SU-DHL-6 (cell line): ENCODE results near the gene C1QTNF5.

ENCODE experiments used
- H2AFZ ChIP-seq: fragments of 200-600 bp; sonication (generic); 2 replicates; pipeline ENCODE4 v1.6.1; 2014; ENCODE audit warnings: low read depth, mild to moderate bottlenecking, moderate library complexity, mixed read lengths, antibody characterized with exemption, low read length; ENCODE audit not compliant: severe bottlenecking
- H3F3A ChIP-seq: fragments of 200-600 bp; shearing (Covaris generic); 2 replicates; pipeline ENCODE4 v1.6.0; 2016; ENCODE audit warnings: antibody characterized with exemption, mild to moderate bottlenecking; ENCODE audit not compliant: insufficient read depth
- H3K27ac ChIP-seq: fragments of 200-600 bp; sonication (generic); 2 replicates; pipeline ENCODE4 v1.5.1; 2016; ENCODE audit warnings: low read depth, mild to moderate bottlenecking, low read length, moderate library complexity, mixed read lengths
- H3K27me3 ChIP-seq: fragments of 200-600 bp; sonication (generic), shearing (Covaris generic); 2 replicates; pipeline ENCODE4 v1.6.0; 2014; ENCODE audit warnings: mild to moderate bottlenecking, low read length
- H3K36me3 ChIP-seq: fragments of 200-600 bp; sonication (generic); 2 replicates; pipeline ENCODE4 v1.6.1; 2014; ENCODE audit warnings: mild to moderate bottlenecking, low read length, mixed read lengths
- H3K4me2 ChIP-seq: fragments of 300-600, 200-600 bp; shearing (Covaris generic), sonication (generic); 2 replicates; pipeline ENCODE4 v1.6.0; 2014; ENCODE audit warnings: low read length, low read depth, mild to moderate bottlenecking; ENCODE audit not compliant: poor library complexity, severe bottlenecking
- H3K4me3 ChIP-seq: fragments of 200-600 bp; sonication (generic); 2 replicates; pipeline ENCODE4 v1.5.1; 2014; ENCODE audit warnings: antibody characterized with exemption, low read length, mild to moderate bottlenecking, mixed read lengths; ENCODE audit not compliant: insufficient read depth, poor library complexity, severe bottlenecking
- H3K79me2 ChIP-seq: fragments of 200-600 bp; sonication (generic); 2 replicates; pipeline ENCODE4 v1.6.1; 2014; ENCODE audit warnings: mild to moderate bottlenecking, low read length, moderate library complexity; ENCODE audit not compliant: insufficient read depth
- H3K9ac ChIP-seq: fragments of 200-600 bp; sonication (generic); 2 replicates; pipeline ENCODE4 v1.7.0; 2014; ENCODE audit warnings: mild to moderate bottlenecking, low read length
- H3K9me2 ChIP-seq: fragments of 200-600 bp; sonication (generic); replicated peaks from 2 replicates; pipeline ENCODE4 v1.6.1; 2014; ENCODE audit warnings: low read length; ENCODE audit not compliant: insufficient read depth
- H3K9me3 ChIP-seq: fragments of 200-600 bp; sonication (generic); 2 replicates; pipeline ENCODE4 v1.6.1; 2014; ENCODE audit warnings: low read length, mixed read lengths; ENCODE audit not compliant: insufficient read depth
- H4K20me1 ChIP-seq: fragments of 200-600 bp; sonication (generic); 2 replicates; pipeline ENCODE4 v1.6.1; 2014; ENCODE audit warnings: low read depth, mild to moderate bottlenecking, antibody characterized with exemption, low read length, moderate library complexity, mixed read lengths
- EZH2phosphoT487 ChIP-seq: fragments of 200-600 bp; sonication (generic), shearing (Covaris generic); conservative IDR thresholded peaks from 2 replicates; pipeline ENCODE4 v1.6.1; 2018; ENCODE audit warnings: mild to moderate bottlenecking, antibody characterized with exemption, low read length, moderate library complexity, mixed read lengths
- TF ChIP-seq, protein P1 (sequence below): fragments of 200-600 bp; sonication (generic); IDR thresholded peaks from one replicate; pipeline ENCODE4 v1.5.1; 2017; ENCODE audit warnings: antibody characterized with exemption, mild to moderate bottlenecking, low read length, moderate library complexity; ENCODE audit not compliant: insufficient read depth, poor library complexity, severe bottlenecking

C1QTNF5 gene

DNA sequence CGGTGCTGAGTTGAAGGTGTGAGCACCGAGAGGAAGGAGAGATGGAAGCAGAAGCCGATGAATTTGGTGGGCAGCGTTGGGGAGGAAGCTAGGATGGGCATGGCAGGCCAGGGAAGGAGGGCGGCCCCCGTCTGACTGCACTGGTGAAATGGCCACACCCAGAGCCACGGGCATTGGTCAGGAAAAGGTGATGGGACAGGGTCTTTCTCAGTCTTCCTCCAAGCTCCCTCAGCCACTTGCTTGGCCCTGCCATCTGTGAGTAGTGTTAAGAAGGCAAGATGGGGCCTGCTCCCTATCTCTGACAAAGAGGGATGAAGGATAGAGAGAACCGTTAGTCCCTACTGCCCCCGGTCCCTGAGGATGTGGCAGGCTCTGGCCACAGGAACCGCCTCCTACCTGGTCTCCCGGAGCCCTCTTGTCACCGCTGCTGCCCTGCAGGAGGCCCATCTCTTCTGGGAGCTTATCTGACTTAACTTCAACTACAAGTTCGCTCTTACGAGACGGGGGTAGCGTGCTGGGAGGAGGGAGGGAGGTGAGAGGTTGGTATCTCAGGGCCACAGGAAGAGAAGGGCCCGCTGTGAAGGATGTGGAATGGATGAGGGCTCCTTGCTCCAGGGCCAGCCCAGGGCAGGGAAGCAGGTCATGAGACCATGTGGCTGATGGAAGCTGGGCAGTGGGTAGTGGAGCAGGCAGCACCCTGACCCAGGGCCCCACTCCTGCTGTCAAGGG lies 30.6 kb downstream of the C1QTNF5 start:
- H3K9me2 ChIP-seq, result no peaks in the 10 kb centered on the region
- no peak overlapping the region for H3K4me3 ChIP-seq
- no peaks in the 10 kb centered on the region for H4K20me1 ChIP-seq
- no peaks in the 10 kb centered on the region for H3K27me3 ChIP-seq
- no peak overlapping the region for H2AFZ ChIP-seq
- no peaks in the 10 kb centered on the region for H3F3A ChIP-seq
- no peaks in the 10 kb centered on the region for H3K9me3 ChIP-seq
- no peaks in the 10 kb centered on the region for H3K79me2 ChIP-seq
- H3K36me3 ChIP-seq, result no peaks in the 10 kb centered on the region; the same call in 1 of the 2 replicates
- no peak for TF ChIP-seq EZH2phosphoT487
- TF ChIP-seq, protein P1, sequence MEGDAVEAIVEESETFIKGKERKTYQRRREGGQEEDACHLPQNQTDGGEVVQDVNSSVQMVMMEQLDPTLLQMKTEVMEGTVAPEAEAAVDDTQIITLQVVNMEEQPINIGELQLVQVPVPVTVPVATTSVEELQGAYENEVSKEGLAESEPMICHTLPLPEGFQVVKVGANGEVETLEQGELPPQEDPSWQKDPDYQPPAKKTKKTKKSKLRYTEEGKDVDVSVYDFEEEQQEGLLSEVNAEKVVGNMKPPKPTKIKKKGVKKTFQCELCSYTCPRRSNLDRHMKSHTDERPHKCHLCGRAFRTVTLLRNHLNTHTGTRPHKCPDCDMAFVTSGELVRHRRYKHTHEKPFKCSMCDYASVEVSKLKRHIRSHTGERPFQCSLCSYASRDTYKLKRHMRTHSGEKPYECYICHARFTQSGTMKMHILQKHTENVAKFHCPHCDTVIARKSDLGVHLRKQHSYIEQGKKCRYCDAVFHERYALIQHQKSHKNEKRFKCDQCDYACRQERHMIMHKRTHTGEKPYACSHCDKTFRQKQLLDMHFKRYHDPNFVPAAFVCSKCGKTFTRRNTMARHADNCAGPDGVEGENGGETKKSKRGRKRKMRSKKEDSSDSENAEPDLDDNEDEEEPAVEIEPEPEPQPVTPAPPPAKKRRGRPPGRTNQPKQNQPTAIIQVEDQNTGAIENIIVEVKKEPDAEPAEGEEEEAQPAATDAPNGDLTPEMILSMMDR, result no peak
- H3K27ac ChIP-seq, result no peak overlapping the region
- H3K9ac ChIP-seq, result no peak overlapping the region
- no peak overlapping the region for H3K4me2 ChIP-seq

DNA sequence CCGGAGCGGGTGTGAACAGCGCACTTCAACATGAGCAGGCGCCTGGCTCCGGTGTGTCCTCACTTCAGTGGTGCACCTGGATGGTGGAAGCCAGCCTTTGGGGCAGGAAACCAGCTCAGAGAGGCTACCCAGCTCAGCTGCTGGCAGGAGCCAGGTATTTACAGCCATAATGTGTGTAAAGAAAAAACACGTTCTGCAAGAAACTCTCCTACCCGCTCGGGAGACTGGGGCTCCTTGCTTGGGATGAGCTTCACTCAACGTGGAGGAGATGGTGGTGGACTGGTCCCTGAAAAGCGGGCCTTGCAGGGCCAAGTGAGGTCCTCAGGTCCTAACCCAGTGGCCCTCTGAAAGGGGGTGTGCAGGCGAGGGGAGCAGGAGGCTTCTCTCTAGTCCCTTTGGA lies 31.3 kb downstream of the C1QTNF5 start:
- Histone ChIP-seq H3F3A (no peaks in the 10 kb centered on the region), H3K4me2 (no peak overlapping the region), H3K27ac (no peak overlapping the region), H3K27me3 (no peaks in the 10 kb centered on the region), H3K36me3 (no peaks in the 10 kb centered on the region; the same call in 1 of the 2 replicates), H3K9ac (no peak overlapping the region), H3K4me3 (no peak overlapping the region), H3K9me2 (no peaks in the 10 kb centered on the region), H3K79me2 (no peaks in the 10 kb centered on the region), H3K9me3 (no peaks in the 10 kb centered on the region), H2AFZ (no peak overlapping the region), H4K20me1 (no peaks in the 10 kb centered on the region)
- TF ChIP-seq, protein P1, result no peak
- no peak for TF ChIP-seq EZH2phosphoT487

DNA sequence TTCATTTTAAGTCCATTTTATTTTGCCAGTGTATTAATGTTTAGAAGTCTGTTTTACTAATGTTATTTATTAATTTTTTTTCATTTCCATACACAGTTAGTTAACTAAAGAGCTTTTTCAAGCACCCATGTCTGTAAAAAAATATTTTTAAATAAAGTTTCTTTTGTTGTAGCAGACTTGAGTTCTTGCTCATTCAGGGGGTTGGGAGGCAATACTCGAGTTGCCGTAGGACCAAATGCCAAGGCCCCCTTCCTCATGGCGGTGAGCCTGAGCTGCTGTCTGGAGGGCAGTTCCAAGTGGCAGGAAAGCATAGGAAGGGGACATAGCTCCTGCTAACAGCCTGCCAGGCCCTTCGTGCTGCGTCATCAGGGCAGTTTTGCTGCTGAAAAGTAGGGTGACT lies 32.7 kb downstream of the C1QTNF5 start:
- no peak overlapping the region for H3K4me3 ChIP-seq

More for the DNA sequence above, 32.7 kb downstream of the C1QTNF5 start:
- no peak overlapping the region for H2AFZ ChIP-seq
- no peak overlapping the region for H3K4me2 ChIP-seq
- no peaks in the 10 kb centered on the region for H3K27me3 ChIP-seq
- H3K79me2 ChIP-seq, result no peaks in the 10 kb centered on the region
- H3K36me3 ChIP-seq, result peaks cover 6% of the 10 kb centered on the region; the same call in 1 of the 2 replicates
- H3F3A ChIP-seq, result no peaks in the 10 kb centered on the region
- H3K9me2 ChIP-seq, result no peaks in the 10 kb centered on the region
- H3K9ac ChIP-seq, result no peak overlapping the region
- H3K9me3 ChIP-seq, result no peaks in the 10 kb centered on the region
- H3K27ac ChIP-seq, result no peak overlapping the region
- TF ChIP-seq, protein P1, result no peak
- no peak for TF ChIP-seq EZH2phosphoT487
- no peaks in the 10 kb centered on the region for H4K20me1 ChIP-seq
